ENCODE data around the gene XDH.

The XDH gene

GRCh38 chr2:31414601-31415241 lies at the start of gene XDH:
XDH (minus strand) TSS chr2:31414742; CDS start chr2:31414666, 76 bp downstream.
- DNase-seq (ENCODE audit: low read depth in 2 of 2), result no peak

DNA sequence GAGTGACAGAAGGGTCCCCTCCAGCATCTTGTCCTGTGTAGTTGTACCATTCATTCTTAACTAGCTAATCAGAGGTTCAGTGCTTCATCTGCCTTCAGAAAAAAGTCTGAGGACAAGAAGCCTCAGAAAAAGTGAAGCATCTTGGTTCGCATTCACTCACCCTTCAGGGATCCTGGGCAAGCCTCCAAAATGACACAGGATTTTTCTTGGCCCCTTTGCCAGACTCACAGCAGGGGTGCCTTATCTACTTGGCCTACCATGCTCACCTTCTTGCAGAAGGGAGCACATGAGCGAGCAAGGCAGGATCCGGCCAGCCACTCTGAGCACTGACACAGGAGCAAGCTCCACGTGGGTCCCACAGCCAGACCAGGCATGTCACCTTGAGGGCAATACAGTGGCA lies 43.1 kb upstream of the XDH start:
- DNase-seq (ENCODE audit: low read depth in 2 of 2), result no peak

GRCh38 chr2:31446848-31447247 lies 32.3 kb upstream of the XDH start:
- peak; percentile 21 to 31 for DNase-seq (ENCODE audit: low read depth in 2 of 2)

GRCh38 chr2:31442376-31442775 lies 27.8 kb upstream of the XDH start:
- no peak for DNase-seq (ENCODE audit: low read depth in 2 of 2)

DNA sequence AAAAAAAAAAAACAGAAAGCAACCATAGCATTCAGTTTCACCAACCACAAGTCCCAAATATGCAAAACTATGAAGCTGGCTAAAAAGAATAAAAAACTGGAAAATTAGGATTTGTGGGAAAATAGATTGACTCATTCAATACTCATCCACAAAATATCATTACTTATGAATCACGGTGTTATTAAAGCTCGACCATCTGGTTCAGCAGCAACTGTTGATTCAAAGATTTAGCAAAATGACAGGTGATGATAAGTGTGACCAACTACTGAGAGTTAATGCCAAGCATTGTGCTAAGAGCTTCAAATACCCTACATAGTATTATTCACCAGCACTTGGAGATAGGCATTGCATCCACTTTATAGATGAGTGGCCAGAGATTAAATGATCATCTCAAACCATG lies 26.2 kb upstream of the XDH start:
- peak; percentile 93 for DNase-seq (ENCODE audit: low read depth in 2 of 2)

DNA sequence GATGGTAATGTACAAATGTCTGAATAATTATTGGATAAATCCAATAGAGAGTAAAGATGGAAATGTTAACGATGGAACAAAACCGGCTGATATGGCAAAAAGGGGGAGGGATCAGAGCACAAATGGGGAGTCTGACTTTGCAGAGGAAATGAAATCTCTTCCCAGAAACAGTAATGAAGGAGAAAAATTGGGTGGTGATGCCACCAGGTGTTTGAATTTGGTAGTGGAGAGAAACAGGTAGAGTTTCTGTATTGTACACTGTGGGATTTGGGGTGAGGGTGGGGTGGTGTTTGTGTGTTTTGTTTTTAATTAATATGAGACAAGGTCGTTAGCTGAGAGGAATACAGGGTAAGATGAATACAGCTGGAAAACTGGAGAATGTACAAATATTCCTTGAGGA lies 20.4 kb upstream of the XDH start:
- DNase-seq (ENCODE audit: low read depth in 2 of 2), result no peak

DNA sequence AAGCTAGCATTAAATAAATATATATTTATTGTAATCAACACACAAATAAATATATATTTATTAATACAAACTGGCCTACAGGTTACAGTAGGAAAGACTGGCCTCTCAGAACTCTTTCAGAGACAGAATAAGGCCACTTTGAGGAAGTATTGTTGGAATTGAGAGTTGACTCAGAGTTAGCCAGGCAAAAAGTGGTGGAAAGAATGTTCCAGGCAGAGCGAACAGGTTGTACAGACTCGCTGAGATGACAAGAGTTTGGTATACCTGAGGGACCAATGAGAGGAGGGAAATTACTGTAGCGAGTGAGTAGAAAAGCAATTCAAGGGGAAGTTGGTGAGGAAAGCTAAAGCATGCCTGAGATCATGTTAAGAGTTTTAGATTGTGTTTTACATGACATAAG lies 19.0 kb upstream of the XDH start:
- DNase-seq (ENCODE audit: low read depth in 2 of 2), result no peak

DNA sequence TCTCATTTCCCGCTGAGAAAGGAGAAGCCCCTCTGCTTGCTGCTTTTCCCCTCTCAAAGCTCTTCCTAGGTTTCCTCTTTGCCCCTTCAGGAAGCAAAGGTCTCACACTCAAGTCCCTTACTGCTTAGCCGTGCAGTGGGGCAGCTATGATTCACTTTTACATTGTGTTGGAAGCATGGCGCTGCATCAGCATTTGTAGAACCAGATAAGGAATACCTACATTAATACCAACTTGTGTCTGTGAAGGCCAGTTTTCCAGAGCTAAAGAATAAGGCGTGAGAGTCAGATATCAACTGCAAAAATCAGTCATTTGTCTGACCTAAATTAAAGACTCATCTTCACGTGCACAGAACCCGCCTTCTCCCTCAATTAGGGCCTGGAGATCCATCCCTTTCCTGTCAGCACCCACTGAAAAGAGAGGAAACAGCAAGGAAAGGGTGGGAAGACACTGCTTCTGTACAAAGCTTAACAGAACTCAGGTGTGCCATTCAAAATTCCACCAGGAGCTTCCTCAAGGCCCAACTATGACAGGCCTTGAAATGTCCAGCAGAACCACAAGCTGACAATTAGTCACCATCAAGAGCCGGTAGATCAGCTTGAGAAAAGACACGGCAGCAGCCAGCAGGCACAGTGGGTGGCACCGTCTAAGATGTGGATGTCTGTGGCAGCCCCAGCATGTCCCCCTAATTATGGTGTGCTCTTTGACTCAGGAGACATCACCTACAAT lies 16.1 kb upstream of the XDH start:
- no peak for DNase-seq (ENCODE audit: low read depth in 2 of 2)

DNA sequence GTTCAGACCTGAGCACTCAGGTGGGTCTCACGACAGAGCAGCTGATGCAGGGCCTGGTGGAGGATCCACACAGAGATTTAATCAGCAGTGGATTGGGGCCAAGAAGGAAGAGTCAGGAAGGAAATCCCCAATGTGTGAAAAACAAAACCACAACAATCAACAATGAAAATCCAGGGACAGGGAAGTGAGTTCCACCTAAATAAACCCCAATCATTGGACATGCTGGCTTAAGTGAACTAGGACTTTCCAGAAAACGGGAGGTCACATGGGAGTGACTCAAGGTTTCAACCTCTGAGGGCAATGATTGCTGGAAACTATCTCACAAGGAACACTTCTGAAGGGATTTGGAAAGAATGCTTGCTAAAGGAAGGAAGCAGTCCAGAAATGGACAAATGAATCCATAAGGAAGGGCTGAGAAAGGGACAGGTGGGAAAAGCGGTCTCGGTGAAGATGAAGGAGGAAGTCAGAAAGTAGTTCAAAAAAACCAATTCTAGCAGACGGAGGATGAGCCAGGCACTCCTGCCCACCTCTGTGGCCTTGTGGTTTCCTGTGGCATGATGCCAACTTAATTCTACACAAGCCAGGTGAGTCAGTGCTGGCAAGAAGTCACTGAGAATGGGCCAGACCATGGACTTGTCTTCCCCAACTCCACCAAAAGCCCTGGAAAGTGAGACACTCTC lies 15.4 kb upstream of the XDH start:
- DNase-seq (ENCODE audit: low read depth in 2 of 2), result no peak

DNA sequence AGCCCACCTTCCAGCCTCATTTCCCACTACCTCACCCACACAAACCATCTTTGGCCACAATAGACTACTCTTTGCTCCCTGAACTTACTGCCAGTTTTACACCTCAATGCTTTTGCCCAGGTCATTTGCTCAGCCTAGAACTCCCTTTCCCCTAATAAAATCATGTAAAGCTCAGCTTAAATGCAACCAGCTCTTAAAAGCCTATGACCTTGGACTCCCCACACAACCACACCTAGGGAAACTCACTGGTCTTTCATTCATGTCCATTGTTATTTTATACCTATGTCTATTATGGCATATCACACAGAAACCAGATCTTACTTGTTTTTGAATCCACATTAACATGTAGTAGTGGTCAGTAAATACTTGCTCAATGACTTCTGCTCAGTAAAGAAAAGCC lies 14.5 kb upstream of the XDH start:
- DNase-seq (ENCODE audit: low read depth in 2 of 2), result no peak

DNA sequence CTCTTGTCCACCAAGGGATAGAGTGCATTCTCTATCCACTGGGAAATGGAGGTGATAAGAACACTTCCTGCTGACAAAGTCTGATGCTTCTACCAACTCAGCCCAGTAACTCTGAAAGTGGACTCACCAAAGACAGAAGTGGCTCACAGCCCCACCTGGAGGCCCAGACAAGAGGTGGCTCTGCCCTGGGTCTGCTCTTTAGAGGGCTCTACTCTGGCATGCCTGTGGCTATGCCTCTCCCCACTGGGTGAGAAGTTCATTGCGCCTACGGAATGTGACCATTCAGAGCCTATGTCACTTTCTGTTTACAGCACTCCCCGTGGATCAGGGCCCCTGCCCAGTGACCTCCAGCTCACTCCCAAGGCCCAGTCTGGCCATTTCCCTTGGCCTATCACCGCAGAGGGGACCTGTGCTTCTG lies 13.5 kb upstream of the XDH start:
- DNase-seq (ENCODE audit: low read depth in 2 of 2), result no peak

- no peak for DNase-seq (ENCODE audit: low read depth in 2 of 2)
Measured at GRCh38 chr2:31426096-31426495, 11.6 kb upstream of the XDH start.

DNA sequence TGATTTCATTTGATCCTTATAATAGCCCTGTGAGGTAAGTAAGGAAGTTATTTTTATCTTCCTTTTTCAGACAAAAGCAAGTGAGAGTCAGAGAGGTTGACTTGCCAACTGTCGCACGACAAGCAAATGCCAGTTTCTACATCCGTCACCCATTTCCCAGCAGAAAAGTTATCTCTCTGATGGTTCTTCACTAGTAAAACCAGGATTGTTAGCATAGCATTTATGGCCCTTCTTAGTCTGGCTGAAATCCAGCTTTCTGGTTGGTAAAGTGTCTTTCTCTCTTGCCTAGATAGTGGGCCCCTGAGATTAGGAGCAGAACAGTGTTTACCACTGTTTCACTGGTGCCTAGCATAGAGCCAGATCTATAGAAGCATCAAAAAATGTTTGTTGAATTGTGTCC lies 7.1 kb upstream of the XDH start:
- no peak for DNase-seq (ENCODE audit: low read depth in 2 of 2)

DNA sequence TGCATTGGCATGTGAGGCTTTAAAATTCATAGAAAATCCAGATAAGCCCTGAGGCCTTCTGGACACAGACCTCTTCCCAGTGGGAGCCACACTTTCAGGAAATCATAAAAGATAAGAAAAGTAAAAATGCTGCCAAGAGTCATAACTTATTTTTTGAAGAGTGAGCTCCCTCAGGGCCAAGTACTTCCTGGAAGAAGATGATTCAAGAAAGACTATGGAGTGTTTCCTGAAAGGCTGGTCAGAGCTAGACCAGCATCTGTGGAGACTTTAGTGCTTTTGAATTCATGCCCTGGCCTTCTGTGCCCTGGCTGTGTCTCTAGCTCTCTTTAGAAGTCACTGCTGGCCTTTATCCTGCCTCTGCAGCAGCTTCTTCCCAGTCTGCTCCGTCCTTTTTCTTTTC lies 6.4 kb upstream of the XDH start:
- peak in 1 of 2 experiments; percentile 11 for DNase-seq (ENCODE audit: low read depth in 2 of 2)

DNA sequence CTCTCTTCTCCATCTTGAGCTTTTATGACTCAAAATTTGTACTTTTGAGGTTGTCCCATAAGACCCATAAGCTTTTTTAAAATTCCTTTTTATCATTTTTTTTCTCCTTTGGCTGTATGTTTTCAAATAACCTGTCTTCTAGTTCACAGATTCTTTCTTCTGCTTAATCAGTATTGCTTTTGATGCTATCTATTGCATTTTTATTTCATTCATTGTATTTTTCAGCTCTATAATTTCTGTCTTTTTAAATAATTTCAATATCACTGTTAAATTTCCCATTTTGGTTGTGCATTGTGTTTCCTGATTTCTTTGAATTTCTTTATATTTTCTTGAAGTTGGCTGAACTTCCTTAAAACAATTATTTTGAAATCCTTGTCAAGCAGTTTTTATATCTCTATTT lies 4.8 kb upstream of the XDH start:
- no peak for DNase-seq (ENCODE audit: low read depth in 2 of 2)

GRCh38 chr2:31415421-31415820 lies 879 bp upstream of the XDH start:
- no peak for DNase-seq (ENCODE audit: low read depth in 2 of 2)

GRCh38 chr2:31413862-31414550 lies 536 bp downstream of the XDH start:
- no peak for DNase-seq (ENCODE audit: low read depth in 2 of 2)

DNA sequence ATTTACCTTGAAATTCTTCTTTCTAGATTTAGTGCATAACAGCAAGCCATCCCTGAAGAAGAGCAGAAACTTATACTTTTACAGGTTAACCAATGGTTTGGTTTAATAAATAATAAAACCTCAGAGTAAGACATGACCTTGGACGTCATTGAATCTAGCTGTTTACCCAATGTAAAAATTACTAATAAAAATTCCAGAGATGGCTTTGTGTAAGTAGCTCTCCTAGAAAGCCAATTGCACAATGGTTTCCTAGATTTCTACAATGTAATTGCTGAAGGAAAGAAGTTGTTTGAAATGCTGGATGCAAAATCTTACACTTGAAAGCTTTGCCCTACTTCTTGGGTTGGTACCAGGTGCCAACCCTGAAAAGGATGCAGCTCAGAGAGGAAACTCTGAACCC lies 1.5 kb downstream of the XDH start:
- no peak for DNase-seq (ENCODE audit: low read depth in 2 of 2)

DNA sequence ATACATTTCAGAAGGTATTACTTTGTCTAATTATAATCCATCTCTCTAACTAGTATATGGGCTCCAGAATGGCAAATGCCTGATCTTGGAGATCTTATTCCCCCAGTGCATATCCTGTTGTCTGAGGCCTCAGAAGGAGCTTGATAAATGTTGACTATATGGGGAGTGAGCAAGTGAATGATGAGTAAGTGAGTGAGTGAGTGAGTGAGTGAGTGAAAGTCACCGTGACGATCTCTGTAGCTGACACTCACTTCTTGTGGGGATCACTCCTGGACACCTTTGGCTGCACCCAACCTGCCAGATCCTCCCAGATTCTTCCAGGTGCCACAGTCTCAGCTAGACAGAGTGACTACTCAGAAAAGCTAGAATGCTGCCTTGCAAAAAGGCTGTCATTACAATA lies 2.8 kb downstream of the XDH start:
- DNase-seq (ENCODE audit: low read depth in 2 of 2), result no peak

GRCh38 chr2:31406593-31407385 lies 7.8 kb downstream of the XDH start:
- DNase-seq (ENCODE audit: low read depth in 2 of 2), result no peak

DNA sequence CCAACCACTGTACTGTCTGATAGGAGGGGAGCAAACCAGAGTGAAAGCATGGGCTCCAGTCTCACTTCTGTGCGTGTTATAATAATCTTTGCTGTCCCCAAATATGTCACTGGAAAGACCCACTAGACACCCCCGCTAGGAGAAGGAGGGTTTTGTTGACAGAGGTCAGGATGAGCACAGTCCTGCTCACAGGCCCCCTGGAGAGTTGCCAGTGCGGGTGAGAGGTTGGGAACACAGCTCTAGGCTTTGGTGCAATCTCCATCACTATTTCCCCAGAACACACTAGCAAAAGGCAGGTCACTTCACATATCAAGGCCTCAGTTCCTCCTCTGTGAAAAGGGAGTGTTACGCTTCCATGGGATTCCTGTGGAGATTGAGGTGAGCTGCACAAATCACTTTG lies 9.7 kb downstream of the XDH start:
- no peak for DNase-seq (ENCODE audit: low read depth in 2 of 2)

DNA sequence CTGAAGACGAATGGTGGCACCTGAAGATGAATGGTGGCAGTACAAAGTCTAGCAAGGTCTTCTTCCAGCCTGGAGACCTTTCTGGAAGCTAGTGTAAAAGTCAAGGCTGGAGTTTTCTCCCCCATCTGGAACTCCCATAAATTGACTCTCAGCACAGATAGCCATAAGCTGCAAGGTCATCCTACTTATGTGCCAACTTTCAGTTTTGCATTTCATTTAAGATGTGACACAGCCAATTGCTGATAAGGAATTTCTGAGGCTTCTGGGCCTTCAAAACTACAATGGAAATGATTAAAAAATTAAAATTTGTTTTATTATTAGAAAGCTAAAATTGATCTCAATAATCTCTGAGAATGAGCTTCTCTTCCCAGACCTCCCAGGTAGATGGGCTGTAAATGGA lies 10.2 kb downstream of the XDH start:
- no peak for DNase-seq (ENCODE audit: low read depth in 2 of 2)
